Choroid plexus epithelial cell (primary cell): ENCODE data around the gene CRTC2.

Source experiments
- DNase-seq: peaks from one replicate; pipeline ENCODE4 v3.0.0-alpha.2; 2010; ENCODE audit warnings: low read depth
- H3K4me3 ChIP-seq: 2 replicates; pipeline ENCODE4 v1.5.1; 2011; ENCODE audit warnings: low read depth, mild to moderate bottlenecking, control low read depth, low read length, moderate library complexity
- CTCF ChIP-seq: conservative IDR thresholded peaks from 2 replicates; pipeline ENCODE4 v1.5.1; 2011; ENCODE audit warnings: low read depth, mild to moderate bottlenecking, control low read depth, inconsistent platforms, low read length, moderate library complexity

CRTC2 gene

GRCh38 chr1:153933430-153933829 lies 25.0 kb downstream of the CRTC2 start:
- no peak for DNase-seq
- no peak for TF ChIP-seq CTCF
- no peak overlapping the region for H3K4me3 ChIP-seq

GRCh38 chr1:153932156-153933131 lies 26.0 kb downstream of the CRTC2 start:
- TF ChIP-seq CTCF = no peak
- H3K4me3 ChIP-seq = no peak overlapping the region
- DNase-seq = no peak

- TF ChIP-seq CTCF = no peak
- no peak overlapping the region for H3K4me3 ChIP-seq
- no peak for DNase-seq
Measured at GRCh38 chr1:153929981-153930948, 28.1 kb downstream of the CRTC2 start.

DNA sequence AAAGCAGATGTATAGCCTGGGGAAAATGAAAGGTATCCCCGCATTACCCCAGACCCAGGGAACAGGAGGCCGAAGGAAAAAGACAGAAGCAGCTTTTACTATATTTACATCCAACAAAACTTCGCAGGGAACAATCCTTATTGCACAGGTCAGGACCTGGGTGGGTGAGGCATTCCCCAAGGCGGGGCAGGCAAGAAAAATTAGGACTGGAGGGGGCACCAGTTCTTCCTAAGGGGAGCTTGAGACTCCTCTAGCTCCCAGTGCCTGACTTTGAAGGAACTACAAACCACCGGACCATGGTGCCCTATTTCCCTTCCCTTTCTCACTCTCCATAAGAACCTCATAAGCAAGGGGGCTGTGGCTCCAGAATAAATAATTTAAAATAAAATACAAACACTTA lies 29.0 kb downstream of the CRTC2 start:
- no peak for DNase-seq
- TF ChIP-seq CTCF = no peak
- no peak overlapping the region for H3K4me3 ChIP-seq

- DNase-seq = no peak
- no peak overlapping the region for H3K4me3 ChIP-seq
- no peak for TF ChIP-seq CTCF
Measured at GRCh38 chr1:153928791-153929341, 29.5 kb downstream of the CRTC2 start.

DNA sequence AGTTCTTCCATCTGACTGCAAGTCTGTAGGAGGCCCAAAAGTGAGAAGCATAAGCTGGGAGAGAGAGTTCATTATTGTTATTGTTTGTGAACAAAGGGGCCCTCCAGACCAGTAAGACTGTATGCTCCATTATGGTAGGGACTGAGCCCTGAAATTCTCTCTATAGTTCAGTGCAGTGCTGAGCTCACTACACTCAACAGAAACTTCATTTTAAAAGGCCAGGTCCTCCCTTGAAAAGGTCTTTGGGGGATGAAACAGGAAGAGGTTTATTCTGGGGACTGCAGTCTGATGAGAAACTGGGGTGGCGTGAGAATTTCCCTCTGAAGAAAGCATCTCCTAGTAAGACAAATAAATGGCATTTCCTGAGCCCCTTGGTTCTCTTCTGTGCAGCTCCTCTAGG lies 30.2 kb downstream of the CRTC2 start:
- H3K4me3 ChIP-seq = no peak overlapping the region
- no peak for TF ChIP-seq CTCF
- DNase-seq = no peak
